ENCODE measurements around the gene ENOSF1.

The ENOSF1 gene

GRCh38 chr18:669077-669476 is 43.4 kb downstream of the ENOSF1 start:
- ATAC-seq, result peak; percentile 45
- H3K27ac Mint-ChIP-seq, result no peak overlapping the region

DNA sequence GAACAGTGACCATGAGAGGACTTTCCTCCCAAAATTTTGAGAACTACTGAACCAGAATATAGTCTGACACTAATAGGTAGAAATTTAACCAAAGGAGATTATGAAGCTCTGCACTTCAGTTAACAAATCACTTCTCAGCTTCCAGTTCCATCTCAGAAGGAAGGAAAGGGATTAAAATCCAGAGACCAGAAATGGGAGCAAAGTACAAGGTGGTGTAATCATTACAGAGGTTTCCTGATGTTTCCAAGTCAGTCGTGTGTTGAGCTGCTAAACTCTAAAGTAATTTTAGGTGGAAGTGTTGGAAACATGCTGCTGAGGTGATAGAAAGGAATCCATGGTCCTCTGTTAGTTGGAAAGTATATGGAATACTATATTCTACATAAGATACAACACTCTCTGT is 44.2 kb downstream of the ENOSF1 start:
- Mint-ChIP-seq H3K9me3 (peaks cover 5 to 9% of the 10 kb centered on the region in 2 donors), H3K27me3 (no peaks in the 10 kb centered on the region), H3K27ac (peak overlapping the region in 1 of 2 donors; percentile 49), H3K4me3 (no peak overlapping the region), H3K4me1 (peaks cover 5% of the 10 kb centered on the region)
- ATAC-seq, result no peak
- no peak for DNase-seq

More at GRCh38 chr18:669077-669476, 43.4 kb downstream of the ENOSF1 start:
- Mint-ChIP-seq H3K27me3 (no peaks in the 10 kb centered on the region), H3K9me3 (peaks cover 5 to 9% of the 10 kb centered on the region in 2 donors), H3K4me3 (no peak overlapping the region), H3K4me1 (peaks cover 5% of the 10 kb centered on the region)
- no peak for DNase-seq

- H3K4me3 Mint-ChIP-seq, result peak overlapping the region in 1 of 2 donors; percentile 13
- H3K27ac Mint-ChIP-seq, result peak overlapping the region in 1 of 2 donors; percentile 78
- peaks cover 10% of the 10 kb centered on the region for H3K4me1 Mint-ChIP-seq
- peaks cover 5 to 15% of the 10 kb centered on the region in 2 donors for H3K9me3 Mint-ChIP-seq
- ATAC-seq (no peak), DNase-seq (no peak)
- H3K27me3 Mint-ChIP-seq, result no peaks in the 10 kb centered on the region
Measured at GRCh38 chr18:666628-667027, 45.8 kb downstream of the ENOSF1 start.

GRCh38 chr18:666177-666576 is 46.3 kb downstream of the ENOSF1 start:
- DNase-seq, result no peak
- Mint-ChIP-seq H3K4me1 (peaks cover 14% of the 10 kb centered on the region), H3K27me3 (no peaks in the 10 kb centered on the region), H3K4me3 (no peak overlapping the region), H3K9me3 (peaks cover 9 to 19% of the 10 kb centered on the region in 2 donors), H3K27ac (peak overlapping the region in 1 of 2 donors; percentile 74)
- ATAC-seq, result peak; percentile 49

- peaks cover 15 to 21% of the 10 kb centered on the region in 2 donors for H3K9me3 Mint-ChIP-seq
- ATAC-seq, result no peak
- peaks cover 32% of the 10 kb centered on the region for H3K4me1 Mint-ChIP-seq
- H3K27ac Mint-ChIP-seq, result peak overlapping the region in 1 of 2 donors; percentile 95
- no peak overlapping the region for H3K4me3 Mint-ChIP-seq
- no peaks in the 10 kb centered on the region for H3K27me3 Mint-ChIP-seq
- DNase-seq, result no peak
Measured at GRCh38 chr18:662197-662596, 50.2 kb downstream of the ENOSF1 start.

- DNase-seq (no peak), ATAC-seq (no peak)
- H3K9me3 Mint-ChIP-seq, result peaks cover 9 to 12% of the 10 kb centered on the region in 2 donors
- peaks cover 49% of the 10 kb centered on the region for H3K4me1 Mint-ChIP-seq
- H3K27ac Mint-ChIP-seq, result no peak overlapping the region
- peak overlapping the region; percentile 90 to 92 for H3K4me3 Mint-ChIP-seq
- H3K27me3 Mint-ChIP-seq, result peaks cover 18% of the 10 kb centered on the region
Measured at GRCh38 chr18:659597-659996, 52.8 kb downstream of the ENOSF1 start.

DNA sequence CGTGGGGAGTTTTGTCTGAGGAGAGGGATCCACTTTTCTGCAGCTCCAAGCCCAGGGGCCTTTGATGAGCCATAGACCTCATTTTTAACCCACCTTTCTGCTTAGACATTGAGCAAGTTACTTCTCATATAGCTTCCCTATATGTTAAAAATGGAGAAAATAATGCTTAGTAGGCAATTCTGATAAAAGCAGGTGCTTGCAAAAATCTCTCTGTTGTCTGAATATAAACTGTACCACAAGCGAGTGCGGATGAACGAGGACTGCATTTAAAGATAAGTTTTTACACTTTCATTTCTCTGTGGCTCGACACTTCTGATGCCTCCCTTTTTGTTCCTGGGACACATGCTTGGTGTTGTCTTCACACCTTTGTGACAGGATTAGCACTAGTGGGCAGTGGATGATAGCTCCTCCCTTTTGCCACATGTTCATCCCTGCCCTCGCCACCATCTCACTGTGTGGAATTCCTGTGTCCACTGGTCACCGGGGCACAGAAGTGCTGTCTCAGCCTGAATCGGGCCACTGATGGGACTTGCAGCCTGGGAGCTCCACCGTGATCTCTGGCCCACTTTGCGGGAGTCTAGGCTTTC is 53.4 kb downstream of the ENOSF1 start:
- H3K4me1 Mint-ChIP-seq, result peaks cover 49% of the 10 kb centered on the region
- H3K27me3 Mint-ChIP-seq, result peaks cover 24% of the 10 kb centered on the region
- DNase-seq (no peak), ATAC-seq (no peak)
- peak overlapping the region; percentile 94 to 97 for H3K27ac Mint-ChIP-seq
- peaks cover 9 to 12% of the 10 kb centered on the region in 2 donors for H3K9me3 Mint-ChIP-seq
- peak overlapping the region; percentile 90 to 92 for H3K4me3 Mint-ChIP-seq

GRCh38 chr18:658001-658946 is 54.2 kb downstream of the ENOSF1 start:
- peak; percentile 78 for ATAC-seq
- peaks cover 31% of the 10 kb centered on the region for H3K27me3 Mint-ChIP-seq
- H3K27ac Mint-ChIP-seq, result peak overlapping the region; percentile 94 to 97

DNA sequence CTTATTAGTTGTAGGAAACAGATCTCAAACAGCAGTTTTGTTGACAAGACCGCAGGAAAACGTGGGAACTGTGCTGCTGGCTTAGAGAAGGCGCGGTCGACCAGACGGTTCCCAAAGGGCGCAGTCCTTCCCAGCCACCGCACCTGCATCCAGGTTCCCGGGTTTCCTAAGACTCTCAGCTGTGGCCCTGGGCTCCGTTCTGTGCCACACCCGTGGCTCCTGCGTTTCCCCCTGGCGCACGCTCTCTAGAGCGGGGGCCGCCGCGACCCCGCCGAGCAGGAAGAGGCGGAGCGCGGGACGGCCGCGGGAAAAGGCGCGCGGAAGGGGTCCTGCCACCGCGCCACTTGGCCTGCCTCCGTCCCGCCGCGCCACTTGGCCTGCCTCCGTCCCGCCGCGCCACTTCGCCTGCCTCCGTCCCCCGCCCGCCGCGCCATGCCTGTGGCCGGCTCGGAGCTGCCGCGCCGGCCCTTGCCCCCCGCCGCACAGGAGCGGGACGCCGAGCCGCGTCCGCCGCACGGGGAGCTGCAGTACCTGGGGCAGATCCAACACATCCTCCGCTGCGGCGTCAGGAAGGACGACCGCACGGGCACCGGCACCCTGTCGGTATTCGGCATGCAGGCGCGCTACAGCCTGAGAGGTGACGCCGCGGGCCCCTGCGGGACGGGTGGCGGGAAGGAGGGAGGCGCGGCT is 55.0 kb downstream of the ENOSF1 start, which contains the start of gene TYMS:
Gene TYMS, plus strand, starts transcription at position 343 of the 690 bp plus-strand sequence. Its CDS starts 90 bp downstream, at position 433.
- peaks cover 32% of the 10 kb centered on the region for H3K27me3 Mint-ChIP-seq
- peak; percentile 72 for ATAC-seq
- peak within 1 kb of the TSS; percentile 94 to 97 for H3K27ac Mint-ChIP-seq
- DNase-seq, result peak; percentile 63 to 70
- peak within 1 kb of the TSS; percentile 90 to 92 for H3K4me3 Mint-ChIP-seq
- H3K9me3 Mint-ChIP-seq, result peaks cover 9 to 12% of the 10 kb centered on the region in 2 donors
- H3K4me1 Mint-ChIP-seq, result peaks cover 49% of the 10 kb centered on the region

More at GRCh38 chr18:658001-658946, 54.2 kb downstream of the ENOSF1 start:
- Mint-ChIP-seq H3K9me3 (peaks cover 9 to 12% of the 10 kb centered on the region in 2 donors), H3K4me3 (peak overlapping the region; percentile 90 to 92), H3K4me1 (peaks cover 49% of the 10 kb centered on the region)
- peak; percentile 61 to 77 for DNase-seq

GRCh38 chr18:655445-655844 is 57.0 kb downstream of the ENOSF1 start:
- Mint-ChIP-seq H3K9me3 (no peaks in the 10 kb centered on the region), H3K4me3 (no peak overlapping the region), H3K27ac (no peak overlapping the region), H3K27me3 (peaks cover 32% of the 10 kb centered on the region), H3K4me1 (peaks cover 40% of the 10 kb centered on the region)
- ATAC-seq (no peak), DNase-seq (no peak)

- H3K27me3 Mint-ChIP-seq, result peaks cover 32% of the 10 kb centered on the region
- peaks cover 36% of the 10 kb centered on the region for H3K4me1 Mint-ChIP-seq
- H3K9me3 Mint-ChIP-seq, result no peaks in the 10 kb centered on the region
- DNase-seq (no peak), ATAC-seq (no peak)
- H3K4me3 Mint-ChIP-seq, result no peak overlapping the region
- peak overlapping the region in 1 of 2 donors; percentile 59 for H3K27ac Mint-ChIP-seq
Measured at GRCh38 chr18:654601-655000, 57.8 kb downstream of the ENOSF1 start.

DNA sequence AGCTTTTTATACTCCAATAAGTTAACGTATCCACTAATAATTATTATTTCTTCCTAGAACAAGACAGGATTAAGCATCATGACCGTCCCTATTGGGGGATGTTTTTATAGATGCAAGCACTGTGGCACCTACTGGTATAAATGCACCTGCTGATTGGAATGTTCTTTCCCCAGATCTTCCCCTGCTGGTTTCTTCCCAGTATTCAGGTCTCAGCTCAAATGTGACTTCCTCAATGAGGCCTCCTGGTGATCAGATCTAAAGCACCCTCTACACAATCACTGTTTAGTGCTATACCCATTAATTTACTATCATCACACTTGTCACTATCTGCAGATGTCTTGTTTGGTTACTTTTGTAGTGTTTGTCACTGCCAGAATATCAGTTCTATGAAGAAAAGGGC is 58.9 kb downstream of the ENOSF1 start:
- no peak overlapping the region for H3K4me3 Mint-ChIP-seq
- H3K27me3 Mint-ChIP-seq, result peaks cover 32% of the 10 kb centered on the region
- H3K9me3 Mint-ChIP-seq, result no peaks in the 10 kb centered on the region
- no peak for ATAC-seq
- H3K4me1 Mint-ChIP-seq, result peaks cover 26% of the 10 kb centered on the region
- H3K27ac Mint-ChIP-seq, result no peak overlapping the region
- no peak for DNase-seq

GRCh38 chr18:652131-652530 is 60.3 kb downstream of the ENOSF1 start:
- Mint-ChIP-seq H3K4me3 (no peak overlapping the region), H3K9me3 (no peaks in the 10 kb centered on the region), H3K27ac (no peak overlapping the region), H3K4me1 (peaks cover 25% of the 10 kb centered on the region), H3K27me3 (peaks cover 32% of the 10 kb centered on the region)
- ATAC-seq (no peak), DNase-seq (no peak)

DNA sequence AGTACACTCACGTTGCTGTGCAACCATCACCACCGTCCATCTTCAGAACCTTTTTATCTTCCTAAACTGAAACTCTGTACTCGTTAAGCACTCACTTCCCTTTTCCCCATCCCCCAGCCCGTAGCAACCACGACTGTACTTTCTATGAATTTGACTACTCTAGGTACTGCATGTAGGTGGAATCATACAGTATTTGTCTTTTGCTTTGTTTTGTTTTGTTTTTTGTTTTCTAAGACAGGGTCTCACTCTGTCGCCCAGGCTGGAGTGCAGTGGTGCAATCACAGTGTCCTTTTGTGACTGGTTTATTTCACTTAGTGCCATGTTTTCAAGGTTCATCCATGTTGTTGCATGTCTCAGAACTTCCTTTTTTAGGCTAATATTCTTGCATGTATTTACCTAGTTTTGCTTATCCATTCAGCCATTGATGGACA is 62.0 kb downstream of the ENOSF1 start:
- H3K27me3 Mint-ChIP-seq, result peaks cover 22% of the 10 kb centered on the region
- DNase-seq (no peak), ATAC-seq (peak; percentile 87)
- H3K27ac Mint-ChIP-seq, result peak overlapping the region in 1 of 2 donors; percentile 28
- no peaks in the 10 kb centered on the region for H3K9me3 Mint-ChIP-seq
- H3K4me3 Mint-ChIP-seq, result peak overlapping the region; percentile 13 to 51
- peaks cover 10% of the 10 kb centered on the region for H3K4me1 Mint-ChIP-seq

DNA sequence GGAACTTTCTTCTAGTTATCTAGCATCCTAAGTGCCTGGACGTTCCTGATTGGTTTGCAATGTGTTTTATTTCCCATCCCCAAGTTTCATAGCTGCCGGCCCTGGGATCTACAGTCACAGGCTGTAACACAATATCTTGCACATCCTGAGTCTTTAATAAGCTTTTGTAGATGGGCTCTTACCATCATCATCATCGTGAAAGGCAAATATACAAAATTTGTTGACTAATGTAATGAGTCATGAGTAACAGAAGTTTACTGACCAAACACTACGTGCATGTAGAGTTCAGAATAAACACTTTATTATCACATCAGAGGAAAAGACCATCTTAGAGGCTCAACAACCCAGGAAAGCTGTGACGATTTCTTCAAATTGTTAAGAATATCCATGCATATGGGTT is 63.1 kb downstream of the ENOSF1 start:
- Mint-ChIP-seq H3K4me1 (peaks cover 14% of the 10 kb centered on the region), H3K4me3 (no peak overlapping the region), H3K9me3 (no peaks in the 10 kb centered on the region), H3K27me3 (peaks cover 11% of the 10 kb centered on the region), H3K27ac (no peak overlapping the region)
- DNase-seq (no peak), ATAC-seq (no peak)
